GM18517 (cell line): ENCODE data around the gene GRIA1.
"Not testable (repeated sequence)": the region's sequence is repeated elsewhere in the genome, so short reads cannot be mapped to it uniquely, and the experiment has no call there.

ENCODE experiments used
- ATAC-seq: cut with Tn5 transposase; IDR thresholded peaks from one replicate; pipeline ENCODE4 v1.9.1; 2021; ENCODE audit warnings: mild to moderate bottlenecking, moderate library complexity; ENCODE audit not compliant: unreplicated experiment

GRIA1 gene

GRCh38 chr5:153816870-153817269, 326.4 kb downstream of the GRIA1 start:
- no peak for ATAC-seq

GRCh38 chr5:153818626-153819025, 328.2 kb downstream of the GRIA1 start:
- no peak for ATAC-seq

GRCh38 chr5:153823036-153823435, 332.6 kb downstream of the GRIA1 start:
- ATAC-seq: no peak

- no peak for ATAC-seq
Observed at GRCh38 chr5:153824909-153825308, 334.4 kb downstream of the GRIA1 start.

- ATAC-seq: no peak
Observed at GRCh38 chr5:153827397-153827796, 336.9 kb downstream of the GRIA1 start.

- ATAC-seq: no peak
Observed at GRCh38 chr5:153829510-153830065, 339.1 kb downstream of the GRIA1 start.

GRCh38 chr5:153831973-153832372, 341.5 kb downstream of the GRIA1 start:
- ATAC-seq: no peak

GRCh38 chr5:153835891-153836515, 345.5 kb downstream of the GRIA1 start:
- ATAC-seq: no peak

GRCh38 chr5:153849303-153850113, 359.0 kb downstream of the GRIA1 start:
- ATAC-seq: not testable (repeated sequence)

GRCh38 chr5:153860195-153860886, 369.9 kb downstream of the GRIA1 start:
- no peak for ATAC-seq

- ATAC-seq: not testable (repeated sequence)
Observed at GRCh38 chr5:153862906-153863305, 372.4 kb downstream of the GRIA1 start.
